GM21381 (cell line): ENCODE measurements around the gene ZNF367.
"Not testable (repeated sequence)": the region's sequence is repeated elsewhere in the genome, so short reads cannot be mapped to it uniquely, and the experiment has no call there.

Experiments used
- ATAC-seq: cut with Tn5 transposase; IDR thresholded peaks from one replicate; pipeline ENCODE4 v1.9.1; 2021; ENCODE audit warnings: mild to moderate bottlenecking, moderate library complexity; ENCODE audit not compliant: unreplicated experiment

The ZNF367 gene

GRCh38 chr9:96400132-96400910, 17.8 kb downstream of the ZNF367 start:
- no peak for ATAC-seq

- no peak for ATAC-seq
Measured at GRCh38 chr9:96399325-96399633, 18.9 kb downstream of the ZNF367 start.

GRCh38 chr9:96398582-96399324, 19.4 kb downstream of the ZNF367 start:
- ATAC-seq = no peak

- ATAC-seq = no peak
Measured at GRCh38 chr9:96395964-96396363, 22.2 kb downstream of the ZNF367 start.

GRCh38 chr9:96394832-96395496, 23.2 kb downstream of the ZNF367 start:
- ATAC-seq = no peak

- ATAC-seq = no peak
Measured at GRCh38 chr9:96392263-96392662, 25.9 kb downstream of the ZNF367 start.

- ATAC-seq = no peak
Measured at GRCh38 chr9:96391021-96391765, 27.0 kb downstream of the ZNF367 start.

- ATAC-seq = no peak
Measured at GRCh38 chr9:96388144-96388543, 30.0 kb downstream of the ZNF367 start.

- no peak for ATAC-seq
Measured at GRCh38 chr9:96386157-96386556, 32.0 kb downstream of the ZNF367 start.

GRCh38 chr9:96383165-96383942, 34.8 kb downstream of the ZNF367 start, which contains the start of gene SLC35D2:
Gene SLC35D2 (minus strand): TSS chr9:96383711. CDS start chr9:96383634, 77 bp downstream.
- no peak for ATAC-seq

GRCh38 chr9:96382839-96383164, 35.4 kb downstream of the ZNF367 start:
- no peak for ATAC-seq

GRCh38 chr9:96382175-96382574, 36.0 kb downstream of the ZNF367 start:
- ATAC-seq = no peak

- ATAC-seq = no peak
Measured at GRCh38 chr9:96381696-96382095, 36.5 kb downstream of the ZNF367 start.

- ATAC-seq = no peak
Measured at GRCh38 chr9:96381125-96381524, 37.0 kb downstream of the ZNF367 start.

- no peak for ATAC-seq
Measured at GRCh38 chr9:96379461-96379860, 38.7 kb downstream of the ZNF367 start.

GRCh38 chr9:96378187-96378586, 40.0 kb downstream of the ZNF367 start:
- no peak for ATAC-seq

- ATAC-seq = no peak
Measured at GRCh38 chr9:96376891-96377874, 41.0 kb downstream of the ZNF367 start.

- ATAC-seq = not testable (repeated sequence)
Measured at GRCh38 chr9:96375507-96375906, 42.7 kb downstream of the ZNF367 start.

GRCh38 chr9:96367943-96368342, 50.2 kb downstream of the ZNF367 start:
- no peak for ATAC-seq
